HG03175 (cell line): ENCODE results near the gene TTC23.
"Not testable (repeated sequence)": the region's sequence is repeated elsewhere in the genome, so short reads cannot be mapped to it uniquely, and the experiment has no call there.

Experiments used
- ATAC-seq: cut with Tn5 transposase; IDR thresholded peaks from one replicate; pipeline ENCODE4 v1.9.1; 2021; ENCODE audit warnings: mild to moderate bottlenecking, moderate library complexity; ENCODE audit not compliant: unreplicated experiment

The TTC23 gene

GRCh38 chr15:99122831-99123712 lies 126.3 kb downstream of the TTC23 start:
- ATAC-seq: no peak

GRCh38 chr15:99121691-99122410 lies 127.5 kb downstream of the TTC23 start:
- no peak for ATAC-seq

- no peak for ATAC-seq
Measured at GRCh38 chr15:99121207-99121606, 128.2 kb downstream of the TTC23 start.

- ATAC-seq: no peak
Measured at GRCh38 chr15:99120050-99120777, 129.2 kb downstream of the TTC23 start.

GRCh38 chr15:99118801-99119546 lies 130.4 kb downstream of the TTC23 start:
- no peak for ATAC-seq

GRCh38 chr15:99118258-99118632 lies 131.1 kb downstream of the TTC23 start:
- no peak for ATAC-seq

- no peak for ATAC-seq
Measured at GRCh38 chr15:99117563-99118257, 131.7 kb downstream of the TTC23 start.

- no peak for ATAC-seq
Measured at GRCh38 chr15:99117111-99117510, 132.3 kb downstream of the TTC23 start.

- no peak for ATAC-seq
Measured at GRCh38 chr15:99115300-99116215, 133.8 kb downstream of the TTC23 start.

- no peak for ATAC-seq
Measured at GRCh38 chr15:99114511-99115299, 134.7 kb downstream of the TTC23 start.

GRCh38 chr15:99113547-99114271 lies 135.7 kb downstream of the TTC23 start:
- no peak for ATAC-seq

GRCh38 chr15:99111641-99112040 lies 137.7 kb downstream of the TTC23 start:
- not testable (repeated sequence) for ATAC-seq

- no peak for ATAC-seq
Measured at GRCh38 chr15:99110581-99111320, 138.6 kb downstream of the TTC23 start.

GRCh38 chr15:99110093-99110492 lies 139.3 kb downstream of the TTC23 start:
- ATAC-seq: no peak

GRCh38 chr15:99109555-99110021 lies 139.8 kb downstream of the TTC23 start:
- no peak for ATAC-seq

GRCh38 chr15:99108993-99109392 lies 140.4 kb downstream of the TTC23 start:
- ATAC-seq: no peak
